HepG2 (cell line): ENCODE results near the gene CRNKL1.

Experiments used
- ARNT ChIP-seq: fragments of 450-650 bp; IDR thresholded peaks from 2 replicates; pipeline ENCODE4 v1.6.1; 2017
- CEBPB ChIP-seq: IDR thresholded peaks from 2 replicates; pipeline ENCODE4 v1.6.1; 2011; ENCODE audit warnings: low read depth, low read length, improper control_type of control experiment, borderline replicate concordance
- ETV6 ChIP-seq: sonication (generic); formaldehyde crosslinking; conservative IDR thresholded peaks from 2 replicates; pipeline ENCODE4 v1.4.0; 2020; ENCODE audit warnings: missing genetic modification reagents
- EZH2 ChIP-seq: conservative IDR thresholded peaks from 2 replicates; pipeline ENCODE4 v1.6.1; 2012; ENCODE audit warnings: mild to moderate bottlenecking, low read depth, low read length, moderate library complexity
- RFX3 ChIP-seq: IDR thresholded peaks from 2 replicates; pipeline ENCODE4 v1.6.1; 2016; ENCODE audit warnings: missing biosample characterization, missing genetic modification reagents
- SIN3A ChIP-seq: IDR thresholded peaks from 2 replicates; pipeline ENCODE4 v1.6.1; 2011; ENCODE audit warnings: low read depth, mild to moderate bottlenecking, control low read depth, low read length, borderline replicate concordance
- SMARCC2 ChIP-seq: fragments of 450-650 bp; IDR thresholded peaks from 2 replicates; pipeline ENCODE4 v1.6.1; 2017; ENCODE audit warnings: antibody characterized with exemption, mild to moderate bottlenecking
- TF ChIP-seq, protein P1 (sequence below): sonication (generic); formaldehyde crosslinking; IDR thresholded peaks from 2 replicates; pipeline ENCODE4 v1.9.0; 2021; ENCODE audit warnings: mild to moderate bottlenecking, missing genetic modification reagents
- TF ChIP-seq, protein P2 (sequence below): sonication (generic); formaldehyde crosslinking; IDR thresholded peaks from 2 replicates; pipeline ENCODE4 v1.5.0; 2020; ENCODE audit warnings: mild to moderate bottlenecking, missing genetic modification reagents, moderate library complexity
- TF ChIP-seq, protein P3 (sequence below): sonication (generic); formaldehyde crosslinking; IDR thresholded peaks from 2 replicates; pipeline ENCODE4 v1.5.0; 2020; ENCODE audit warnings: missing genetic modification reagents
- TF ChIP-seq, protein P4 (sequence below): IDR thresholded peaks from 2 replicates; pipeline ENCODE4 v1.6.1; 2016; ENCODE audit warnings: missing compliant biosample characterization, missing genetic modification reagents, borderline replicate concordance

DNA sequence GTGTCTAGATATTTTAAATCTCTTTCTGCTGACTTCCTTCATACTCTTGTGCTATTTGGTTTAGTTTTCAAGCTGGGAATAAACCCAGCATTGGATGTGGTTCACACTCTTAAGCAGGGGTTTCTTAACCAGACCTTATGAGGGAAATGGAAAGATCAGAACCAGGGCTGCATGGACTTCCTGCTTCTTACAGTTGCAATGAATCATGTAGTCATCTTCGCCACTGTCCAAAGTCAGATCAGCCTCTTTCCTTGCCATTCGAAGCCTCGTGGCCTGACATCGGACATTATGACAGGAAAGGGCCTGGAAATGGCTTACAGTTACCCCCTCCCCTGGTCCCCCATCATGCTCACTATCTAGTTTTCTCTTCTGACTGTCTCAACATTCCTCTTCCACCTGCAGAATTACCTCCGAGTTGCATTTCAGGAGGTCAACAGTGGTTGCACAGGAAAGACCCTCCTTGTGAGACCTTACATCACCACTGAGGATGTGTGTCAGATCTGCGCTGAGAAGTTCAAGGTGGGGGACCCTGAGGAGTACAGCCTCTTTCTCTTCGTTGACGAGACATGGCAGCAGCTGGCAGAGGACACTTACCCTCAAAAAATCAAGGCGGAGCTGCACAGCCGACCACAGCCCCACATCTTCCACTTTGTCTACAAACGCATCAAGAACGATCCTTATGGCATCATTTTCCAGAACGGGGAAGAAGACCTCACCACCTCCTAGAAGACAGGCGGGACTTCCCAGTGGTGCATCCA lies 51.9 kb downstream of the CRNKL1 start:
- TF ChIP-seq, protein P1, sequence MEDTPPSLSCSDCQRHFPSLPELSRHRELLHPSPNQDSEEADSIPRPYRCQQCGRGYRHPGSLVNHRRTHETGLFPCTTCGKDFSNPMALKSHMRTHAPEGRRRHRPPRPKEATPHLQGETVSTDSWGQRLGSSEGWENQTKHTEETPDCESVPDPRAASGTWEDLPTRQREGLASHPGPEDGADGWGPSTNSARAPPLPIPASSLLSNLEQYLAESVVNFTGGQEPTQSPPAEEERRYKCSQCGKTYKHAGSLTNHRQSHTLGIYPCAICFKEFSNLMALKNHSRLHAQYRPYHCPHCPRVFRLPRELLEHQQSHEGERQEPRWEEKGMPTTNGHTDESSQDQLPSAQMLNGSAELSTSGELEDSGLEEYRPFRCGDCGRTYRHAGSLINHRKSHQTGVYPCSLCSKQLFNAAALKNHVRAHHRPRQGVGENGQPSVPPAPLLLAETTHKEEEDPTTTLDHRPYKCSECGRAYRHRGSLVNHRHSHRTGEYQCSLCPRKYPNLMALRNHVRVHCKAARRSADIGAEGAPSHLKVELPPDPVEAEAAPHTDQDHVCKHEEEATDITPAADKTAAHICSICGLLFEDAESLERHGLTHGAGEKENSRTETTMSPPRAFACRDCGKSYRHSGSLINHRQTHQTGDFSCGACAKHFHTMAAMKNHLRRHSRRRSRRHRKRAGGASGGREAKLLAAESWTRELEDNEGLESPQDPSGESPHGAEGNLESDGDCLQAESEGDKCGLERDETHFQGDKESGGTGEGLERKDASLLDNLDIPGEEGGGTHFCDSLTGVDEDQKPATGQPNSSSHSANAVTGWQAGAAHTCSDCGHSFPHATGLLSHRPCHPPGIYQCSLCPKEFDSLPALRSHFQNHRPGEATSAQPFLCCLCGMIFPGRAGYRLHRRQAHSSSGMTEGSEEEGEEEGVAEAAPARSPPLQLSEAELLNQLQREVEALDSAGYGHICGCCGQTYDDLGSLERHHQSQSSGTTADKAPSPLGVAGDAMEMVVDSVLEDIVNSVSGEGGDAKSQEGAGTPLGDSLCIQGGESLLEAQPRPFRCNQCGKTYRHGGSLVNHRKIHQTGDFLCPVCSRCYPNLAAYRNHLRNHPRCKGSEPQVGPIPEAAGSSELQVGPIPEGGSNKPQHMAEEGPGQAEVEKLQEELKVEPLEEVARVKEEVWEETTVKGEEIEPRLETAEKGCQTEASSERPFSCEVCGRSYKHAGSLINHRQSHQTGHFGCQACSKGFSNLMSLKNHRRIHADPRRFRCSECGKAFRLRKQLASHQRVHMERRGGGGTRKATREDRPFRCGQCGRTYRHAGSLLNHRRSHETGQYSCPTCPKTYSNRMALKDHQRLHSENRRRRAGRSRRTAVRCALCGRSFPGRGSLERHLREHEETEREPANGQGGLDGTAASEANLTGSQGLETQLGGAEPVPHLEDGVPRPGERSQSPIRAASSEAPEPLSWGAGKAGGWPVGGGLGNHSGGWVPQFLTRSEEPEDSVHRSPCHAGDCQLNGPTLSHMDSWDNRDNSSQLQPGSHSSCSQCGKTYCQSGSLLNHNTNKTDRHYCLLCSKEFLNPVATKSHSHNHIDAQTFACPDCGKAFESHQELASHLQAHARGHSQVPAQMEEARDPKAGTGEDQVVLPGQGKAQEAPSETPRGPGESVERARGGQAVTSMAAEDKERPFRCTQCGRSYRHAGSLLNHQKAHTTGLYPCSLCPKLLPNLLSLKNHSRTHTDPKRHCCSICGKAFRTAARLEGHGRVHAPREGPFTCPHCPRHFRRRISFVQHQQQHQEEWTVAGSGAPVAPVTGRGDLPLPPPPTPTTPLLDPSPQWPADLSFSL (CRISPR knock-in tag) = no peak
- TF ChIP-seq EZH2 = no peak
- TF ChIP-seq, protein P2, sequence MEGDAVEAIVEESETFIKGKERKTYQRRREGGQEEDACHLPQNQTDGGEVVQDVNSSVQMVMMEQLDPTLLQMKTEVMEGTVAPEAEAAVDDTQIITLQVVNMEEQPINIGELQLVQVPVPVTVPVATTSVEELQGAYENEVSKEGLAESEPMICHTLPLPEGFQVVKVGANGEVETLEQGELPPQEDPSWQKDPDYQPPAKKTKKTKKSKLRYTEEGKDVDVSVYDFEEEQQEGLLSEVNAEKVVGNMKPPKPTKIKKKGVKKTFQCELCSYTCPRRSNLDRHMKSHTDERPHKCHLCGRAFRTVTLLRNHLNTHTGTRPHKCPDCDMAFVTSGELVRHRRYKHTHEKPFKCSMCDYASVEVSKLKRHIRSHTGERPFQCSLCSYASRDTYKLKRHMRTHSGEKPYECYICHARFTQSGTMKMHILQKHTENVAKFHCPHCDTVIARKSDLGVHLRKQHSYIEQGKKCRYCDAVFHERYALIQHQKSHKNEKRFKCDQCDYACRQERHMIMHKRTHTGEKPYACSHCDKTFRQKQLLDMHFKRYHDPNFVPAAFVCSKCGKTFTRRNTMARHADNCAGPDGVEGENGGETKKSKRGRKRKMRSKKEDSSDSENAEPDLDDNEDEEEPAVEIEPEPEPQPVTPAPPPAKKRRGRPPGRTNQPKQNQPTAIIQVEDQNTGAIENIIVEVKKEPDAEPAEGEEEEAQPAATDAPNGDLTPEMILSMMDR (CRISPR knock-in tag) = no peak
- TF ChIP-seq, protein P3, sequence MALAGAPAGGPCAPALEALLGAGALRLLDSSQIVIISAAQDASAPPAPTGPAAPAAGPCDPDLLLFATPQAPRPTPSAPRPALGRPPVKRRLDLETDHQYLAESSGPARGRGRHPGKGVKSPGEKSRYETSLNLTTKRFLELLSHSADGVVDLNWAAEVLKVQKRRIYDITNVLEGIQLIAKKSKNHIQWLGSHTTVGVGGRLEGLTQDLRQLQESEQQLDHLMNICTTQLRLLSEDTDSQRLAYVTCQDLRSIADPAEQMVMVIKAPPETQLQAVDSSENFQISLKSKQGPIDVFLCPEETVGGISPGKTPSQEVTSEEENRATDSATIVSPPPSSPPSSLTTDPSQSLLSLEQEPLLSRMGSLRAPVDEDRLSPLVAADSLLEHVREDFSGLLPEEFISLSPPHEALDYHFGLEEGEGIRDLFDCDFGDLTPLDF (CRISPR knock-in tag) = no peak
- TF ChIP-seq, protein P4, sequence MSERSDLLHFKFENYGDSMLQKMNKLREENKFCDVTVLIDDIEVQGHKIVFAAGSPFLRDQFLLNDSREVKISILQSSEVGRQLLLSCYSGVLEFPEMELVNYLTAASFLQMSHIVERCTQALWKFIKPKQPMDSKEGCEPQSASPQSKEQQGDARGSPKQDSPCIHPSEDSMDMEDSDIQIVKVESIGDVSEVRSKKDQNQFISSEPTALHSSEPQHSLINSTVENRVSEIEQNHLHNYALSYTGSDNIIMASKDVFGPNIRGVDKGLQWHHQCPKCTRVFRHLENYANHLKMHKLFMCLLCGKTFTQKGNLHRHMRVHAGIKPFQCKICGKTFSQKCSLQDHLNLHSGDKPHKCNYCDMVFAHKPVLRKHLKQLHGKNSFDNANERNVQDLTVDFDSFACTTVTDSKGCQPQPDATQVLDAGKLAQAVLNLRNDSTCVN (CRISPR knock-in tag) = no peak
- TF ChIP-seq ARNT = no peak
- TF ChIP-seq SIN3A = no peak
- no peak for TF ChIP-seq ETV6 (CRISPR knock-in tag)
- TF ChIP-seq SMARCC2 = no peak
- TF ChIP-seq CEBPB = no peak
- no peak for TF ChIP-seq RFX3 (CRISPR knock-in tag)
